ENCODE data around the gene CCNB1. TPM values are rescaled to one million over a fixed set of nuclear protein-coding genes. Genes with fewer than 3 reads are reported as not detected.

Gene CCNB1
- total RNA-seq, 4 donors from 2014 or later, result 2.8 to 8.6 (median 5.6) TPM

- TF ChIP-seq, protein P1, sequence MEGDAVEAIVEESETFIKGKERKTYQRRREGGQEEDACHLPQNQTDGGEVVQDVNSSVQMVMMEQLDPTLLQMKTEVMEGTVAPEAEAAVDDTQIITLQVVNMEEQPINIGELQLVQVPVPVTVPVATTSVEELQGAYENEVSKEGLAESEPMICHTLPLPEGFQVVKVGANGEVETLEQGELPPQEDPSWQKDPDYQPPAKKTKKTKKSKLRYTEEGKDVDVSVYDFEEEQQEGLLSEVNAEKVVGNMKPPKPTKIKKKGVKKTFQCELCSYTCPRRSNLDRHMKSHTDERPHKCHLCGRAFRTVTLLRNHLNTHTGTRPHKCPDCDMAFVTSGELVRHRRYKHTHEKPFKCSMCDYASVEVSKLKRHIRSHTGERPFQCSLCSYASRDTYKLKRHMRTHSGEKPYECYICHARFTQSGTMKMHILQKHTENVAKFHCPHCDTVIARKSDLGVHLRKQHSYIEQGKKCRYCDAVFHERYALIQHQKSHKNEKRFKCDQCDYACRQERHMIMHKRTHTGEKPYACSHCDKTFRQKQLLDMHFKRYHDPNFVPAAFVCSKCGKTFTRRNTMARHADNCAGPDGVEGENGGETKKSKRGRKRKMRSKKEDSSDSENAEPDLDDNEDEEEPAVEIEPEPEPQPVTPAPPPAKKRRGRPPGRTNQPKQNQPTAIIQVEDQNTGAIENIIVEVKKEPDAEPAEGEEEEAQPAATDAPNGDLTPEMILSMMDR (IDR thresholded peaks at IDR 0.05; ENCODE audit: low read depth), result no peak
Observed at GRCh38 chr5:69138766-69139165, 28.2 kb upstream of the CCNB1 start.

DNA sequence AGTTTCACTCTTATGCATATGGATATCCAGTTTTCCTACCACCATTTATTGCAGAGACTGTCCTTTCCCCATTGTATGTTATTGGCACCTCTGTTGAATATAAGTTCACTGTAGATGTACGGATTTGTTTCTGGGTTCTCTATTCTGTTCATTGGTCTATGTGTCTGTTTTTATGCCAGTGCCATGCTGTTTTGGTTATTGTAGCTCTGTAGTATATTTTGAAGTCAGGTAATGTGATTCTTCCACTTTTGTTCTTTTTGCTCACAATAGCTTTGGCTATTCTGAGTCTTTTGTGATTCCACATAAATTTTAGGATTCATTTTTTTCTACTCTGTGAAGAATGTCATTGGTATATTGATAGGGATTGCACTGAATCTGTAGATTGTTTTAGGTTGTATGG lies 26.1 kb upstream of the CCNB1 start:
- TF ChIP-seq, protein P1 (IDR thresholded peaks at IDR 0.05; ENCODE audit: low read depth), result no peak

DNA sequence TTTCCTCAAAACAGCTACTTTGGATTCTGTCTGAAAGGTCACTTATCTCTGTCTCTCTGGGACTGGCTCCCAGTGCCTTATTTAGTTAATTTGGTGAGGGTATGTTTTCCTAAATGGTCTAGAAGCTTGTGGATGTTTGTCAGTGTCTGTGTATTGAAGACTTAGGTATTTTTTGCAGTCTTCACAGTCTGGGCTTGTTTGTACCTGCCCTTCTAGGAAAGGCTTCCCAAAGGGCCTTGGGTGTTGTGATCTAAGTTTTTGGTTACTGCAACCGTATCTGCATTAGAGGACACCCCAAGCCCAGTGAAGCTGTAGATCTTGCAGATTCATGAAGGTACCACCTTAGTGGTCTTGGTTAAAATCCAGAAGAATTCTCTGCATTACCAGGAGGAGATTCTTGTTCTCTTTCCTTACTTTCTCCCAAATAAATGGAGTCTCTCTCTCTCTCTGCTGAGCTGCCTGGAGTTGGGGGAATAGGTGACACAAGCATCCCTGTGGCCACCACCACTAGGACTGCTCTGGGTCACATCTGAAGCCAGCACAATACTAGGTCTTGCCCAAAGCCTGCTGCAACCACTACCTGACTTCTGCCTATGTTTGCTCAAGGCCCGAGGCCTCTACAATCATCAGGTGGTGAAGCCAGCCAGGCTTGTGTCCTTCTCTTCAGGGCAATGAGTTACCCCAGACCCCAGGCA lies 17.8 kb upstream of the CCNB1 start:
- TF ChIP-seq, protein P1 (IDR thresholded peaks at IDR 0.05; ENCODE audit: low read depth), result no peak

- TF ChIP-seq, protein P1 (IDR thresholded peaks at IDR 0.05; ENCODE audit: low read depth), result no peak
Observed at GRCh38 chr5:69149676-69150010, 17.3 kb upstream of the CCNB1 start.

DNA sequence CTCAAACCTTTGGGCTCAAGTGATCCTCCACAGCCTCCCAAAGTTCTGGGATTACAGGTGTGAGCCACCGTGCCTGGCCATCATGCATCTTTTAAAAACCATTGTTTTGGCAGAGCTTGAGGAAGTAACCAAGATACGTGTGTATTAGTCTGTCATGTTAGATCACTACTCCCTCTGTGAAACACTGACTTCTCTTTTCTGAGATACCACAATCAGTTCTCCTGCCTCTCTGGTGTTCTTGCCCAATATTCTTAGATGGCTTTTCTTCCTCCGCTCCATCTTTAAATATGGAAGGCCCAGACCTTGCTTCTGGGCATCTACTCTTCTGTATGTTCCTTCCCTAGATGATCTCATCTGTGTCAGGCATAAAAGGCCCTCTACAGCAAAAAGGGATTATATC lies 14.2 kb upstream of the CCNB1 start:
- TF ChIP-seq, protein P1 (IDR thresholded peaks at IDR 0.05; ENCODE audit: low read depth), result no peak

GRCh38 chr5:69156456-69156855 lies 10.5 kb upstream of the CCNB1 start:
- TF ChIP-seq, protein P1 (IDR thresholded peaks at IDR 0.05; ENCODE audit: low read depth), result no peak

GRCh38 chr5:69158039-69158438 lies 8.9 kb upstream of the CCNB1 start:
- TF ChIP-seq, protein P1 (IDR thresholded peaks at IDR 0.05; ENCODE audit: low read depth), result no peak
